Activated CD4-positive, alpha-beta T cell treated with anti-CD3 and anti-CD28 coated beads for 36 hours (primary cell): ENCODE data around the gene SETDB1. TPM values are rescaled to one million over a fixed set of nuclear protein-coding genes. Genes with fewer than 3 reads are reported as not detected.

Source experiments
- ATAC-seq: fragments of 200-7000 bp; cut with Tn5 transposase; one replicate; pipeline ENCODE4 v1.10.0; 2021; ENCODE audit warnings: mild to moderate bottlenecking, moderate library complexity
- CTCF ChIA-PET: fragments of 350-600 bp; sonication (Branson Sonifier 250); formaldehyde crosslinking; loops from one replicate; lab custom pipeline; 2021; ENCODE audit warnings: antibody characterized with exemption; lab: Charles Lee
- POLR2A ChIA-PET: fragments of 350-600 bp; sonication (Branson Sonifier 250); formaldehyde crosslinking; loops from one replicate; lab custom pipeline; 2021; ENCODE audit warnings: antibody characterized with exemption, inconsistent platforms; lab: Charles Lee
- DNase-seq: peaks from one replicate; pipeline ENCODE4 v3.0.0-alpha.2; 2020
- H3K27ac Mint-ChIP-seq: one replicate; pipeline ENCODE4 v1.8.0; 2021; ENCODE audit warnings: mixed read lengths
- H3K27me3 Mint-ChIP-seq: one replicate; pipeline ENCODE4 v1.8.0; 2021; ENCODE audit warnings: mixed read lengths
- H3K36me3 Mint-ChIP-seq: one replicate; pipeline ENCODE4 v1.8.0; 2021; ENCODE audit warnings: low read depth, mixed read lengths
- H3K4me1 Mint-ChIP-seq: one replicate; pipeline ENCODE4 v1.8.0; 2021; ENCODE audit warnings: mixed read lengths
- H3K4me3 Mint-ChIP-seq: one replicate; pipeline ENCODE4 v1.8.0; 2021; ENCODE audit warnings: mild to moderate bottlenecking, moderate library complexity, mixed read lengths
- H3K9me3 Mint-ChIP-seq: one replicate; pipeline ENCODE4 v1.8.0; 2021; ENCODE audit warnings: low read depth, mixed read lengths
- intact Hi-C, 2 experiments: fragments of 100-400 bp; cut with DNase I in 1 of 2; cut with micrococcal nuclease in 1 of 2; formaldehyde crosslinking; loops; one replicate each; pipeline versions ENCODE4 v1.14.2 to v1.15.1; 2022 to 2024; cut with DNase I, micrococcal nuclease
- total RNA-seq, 2 experiments: library from RNA; stranded (reverse); gene quantifications; one replicate each; pipeline ENCODE4 v1.2.3, GENCODE V29; 2021

The SETDB1 gene
- total RNA-seq, 2 experiments from 2014 or later, result 48.8 to 52.7 TPM

DNA sequence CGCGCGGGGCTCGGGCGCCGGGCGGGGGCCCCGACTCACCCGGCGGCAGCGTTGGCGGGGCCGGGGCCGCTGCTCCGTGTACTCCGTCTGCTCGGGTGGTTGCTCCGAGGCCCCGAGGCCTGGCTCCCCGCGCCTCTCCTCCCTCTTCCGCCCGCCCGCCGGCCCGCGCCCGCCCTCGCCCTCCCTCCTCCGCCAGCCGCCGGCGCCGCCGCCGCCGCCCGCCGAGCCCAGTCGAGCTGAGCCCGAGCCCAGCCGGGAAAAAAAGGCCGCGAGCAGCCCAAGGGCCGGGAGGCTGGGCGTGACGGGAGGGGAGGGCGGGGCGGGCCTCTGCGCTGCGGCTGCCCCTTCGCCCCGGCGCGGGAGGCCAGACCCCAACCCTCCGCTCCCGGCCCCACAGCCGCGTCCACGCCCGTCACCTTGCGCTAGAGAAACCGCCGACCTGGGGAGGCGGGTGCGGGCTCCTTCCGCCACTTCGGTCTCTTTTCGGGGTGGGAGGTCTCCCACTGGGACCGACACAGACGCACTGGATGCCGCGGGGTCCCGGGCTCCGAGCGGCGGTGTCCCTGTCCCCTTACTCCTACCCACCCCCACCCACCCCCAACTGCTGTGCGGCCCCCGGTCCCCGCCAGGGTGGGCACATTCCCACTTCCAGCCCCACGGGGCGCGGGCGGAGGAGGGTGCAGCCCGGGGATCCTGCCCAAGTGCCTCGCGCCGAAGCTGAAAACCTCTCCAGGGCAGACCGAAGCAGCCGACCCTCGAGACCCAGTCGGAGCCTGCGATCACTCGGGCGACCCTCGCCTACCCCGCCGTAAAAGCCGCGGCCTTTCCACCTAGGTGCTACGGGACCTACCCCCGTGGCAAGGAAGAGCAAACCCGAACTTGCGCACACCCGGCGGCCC is 48.7 kb downstream of the SETDB1 start, which contains the start of gene CERS2:
CERS2 (minus strand) TSS at position 256 of the 899 bp plus-strand sequence. CDS start 5,745 bp downstream, outside the sequence.
- peak within 1 kb of the TSS; percentile 87 for H3K27ac Mint-ChIP-seq
- ATAC-seq (peak; percentile 54), DNase-seq (peak; percentile 87)
- intact Hi-C loops, result loop anchor here (1.0 to 10.0 kb wide), 13 partner anchors 33 to 510 kb away; partner anchors contain the start of genes GOLPH3L (in 2 of the 2), ARNT (in 1 of the 2), CDC42SE1 (in 1 of the 2) and ENSA (in 1 of the 2)
- peak within 1 kb of the TSS; percentile 88 for H3K4me3 Mint-ChIP-seq
- CTCF ChIA-PET, result interaction anchor here (0.5 to 3.8 kb wide), 3 partner anchors 21 to 702 kb away, joined by 3 to 15 read pairs (median 5); partner anchors contain the start of genes C1orf54 and MINDY1
- peaks cover 10% of the 10 kb centered on the region for H3K36me3 Mint-ChIP-seq
- POLR2A ChIA-PET, result interaction anchor here (0.6 to 1.8 kb wide), 3 partner anchors 9 to 31 kb away, joined by 3 to 9 read pairs (median 3); partner anchors contain the start of gene MINDY1
- H3K4me1 Mint-ChIP-seq, result peaks cover 71% of the 10 kb centered on the region
- no peaks in the 10 kb centered on the region for H3K9me3 Mint-ChIP-seq
- no peaks in the 10 kb centered on the region for H3K27me3 Mint-ChIP-seq

DNA sequence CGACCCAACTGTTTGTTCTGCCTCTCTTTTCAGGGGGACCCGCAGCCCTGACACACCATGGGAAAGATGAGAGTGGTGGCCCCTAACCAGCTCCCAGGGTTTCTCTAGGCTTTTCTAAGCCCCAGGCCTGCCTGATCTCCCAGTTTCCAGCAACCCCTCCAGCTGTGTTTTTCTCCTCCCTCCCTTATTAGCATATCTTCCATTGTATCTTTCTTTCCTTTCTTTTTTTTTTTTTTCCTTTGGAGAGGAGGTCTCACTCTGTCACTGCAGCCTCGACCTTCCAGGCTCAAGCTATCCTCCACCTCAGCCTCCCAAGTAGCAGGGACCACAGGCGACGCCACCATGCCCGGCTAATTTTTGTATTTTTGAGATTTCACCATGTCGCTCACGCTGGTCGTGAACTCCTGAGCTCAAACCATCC is 50.2 kb downstream of the SETDB1 start:
- ChIA-PET POLR2A (interaction anchor here (0.7 to 1.0 kb wide), 3 partner anchors 81 to 344 kb away, joined by 3 to 9 read pairs (median 3); no protein-coding TSS in a partner anchor), CTCF (interaction anchor here (0.6 to 3.8 kb wide), 9 partner anchors 11 to 720 kb away, joined by 3 to 15 read pairs (median 4); partner anchors contain the start of gene MINDY1)
- H3K27ac Mint-ChIP-seq, result no peak overlapping the region
- H3K9me3 Mint-ChIP-seq, result no peaks in the 10 kb centered on the region
- DNase-seq (no peak), ATAC-seq (no peak)
- peak overlapping the region; percentile 88 for H3K4me3 Mint-ChIP-seq
- intact Hi-C loops, result loop anchor here (5.0 to 10.0 kb wide), 5 partner anchors 282 to 512 kb away; partner anchors contain the start of genes GOLPH3L (in 1 of the 2) and MCL1 (in 1 of the 2)
- H3K4me1 Mint-ChIP-seq, result peaks cover 58% of the 10 kb centered on the region
- peaks cover 10% of the 10 kb centered on the region for H3K36me3 Mint-ChIP-seq
- H3K27me3 Mint-ChIP-seq, result no peaks in the 10 kb centered on the region

DNA sequence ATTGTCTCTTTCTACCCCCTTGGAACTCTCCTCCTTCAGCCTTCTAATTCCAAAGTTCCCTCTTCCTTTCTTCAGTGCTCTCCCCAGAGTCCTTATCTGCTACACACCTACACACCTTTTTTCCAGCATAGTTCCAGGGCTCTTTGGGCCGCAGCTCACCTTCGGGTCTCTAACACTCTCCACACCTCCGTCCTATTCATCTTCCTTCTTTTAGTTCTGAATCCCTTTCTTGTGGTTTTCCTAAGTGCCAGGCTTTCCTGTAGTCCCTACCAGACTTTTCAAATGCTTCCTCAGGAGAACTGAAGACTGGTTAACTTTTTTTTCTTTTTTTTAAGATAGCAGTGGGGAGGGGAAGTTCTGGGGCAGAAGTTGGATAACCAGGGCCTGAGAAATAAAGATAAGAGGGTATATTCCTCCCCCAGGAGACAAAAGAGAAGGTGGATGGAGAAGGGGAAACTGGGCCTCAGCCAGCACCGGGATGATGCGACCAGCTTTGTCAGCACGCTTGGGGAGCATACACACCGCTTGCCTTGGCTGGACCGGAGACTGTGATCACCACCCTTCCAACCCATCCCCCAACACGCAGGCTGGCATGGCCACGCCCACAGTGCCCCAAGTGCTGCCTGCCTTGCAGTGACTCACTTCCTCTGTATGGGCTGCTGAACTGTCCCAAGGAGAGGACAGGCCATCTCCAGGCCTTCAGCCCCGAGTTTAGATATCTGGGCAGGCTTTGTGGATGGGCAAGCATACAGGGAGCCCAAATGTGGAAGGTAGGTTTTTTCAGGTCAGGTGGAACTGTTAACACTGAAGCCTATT is 50.9 kb downstream of the SETDB1 start:
- Mint-ChIP-seq H3K9me3 (no peaks in the 10 kb centered on the region), H3K36me3 (peaks cover 8% of the 10 kb centered on the region), H3K4me3 (peak overlapping the region; percentile 55), H3K4me1 (peaks cover 51% of the 10 kb centered on the region), H3K27me3 (no peaks in the 10 kb centered on the region), H3K27ac (peak overlapping the region; percentile 89)
- DNase-seq (peak; percentile 89), ATAC-seq (peak; percentile 65)
- POLR2A ChIA-PET, result interaction anchor here (0.6 to 1.0 kb wide), 2 partner anchors 8 to 30 kb away, joined by 3 to 5 read pairs; partner anchors contain the start of gene MINDY1
- CTCF ChIA-PET, result interaction anchor here (0.9 to 7.1 kb wide), 8 partner anchors 11 to 721 kb away, joined by 3 to 90 read pairs (median 6); partner anchors contain the start of gene MINDY1
- intact Hi-C loops, result loop anchor here (5.0 to 10.0 kb wide), 5 partner anchors 282 to 512 kb away; partner anchors contain the start of genes GOLPH3L (in 1 of the 2) and MCL1 (in 1 of the 2)

DNA sequence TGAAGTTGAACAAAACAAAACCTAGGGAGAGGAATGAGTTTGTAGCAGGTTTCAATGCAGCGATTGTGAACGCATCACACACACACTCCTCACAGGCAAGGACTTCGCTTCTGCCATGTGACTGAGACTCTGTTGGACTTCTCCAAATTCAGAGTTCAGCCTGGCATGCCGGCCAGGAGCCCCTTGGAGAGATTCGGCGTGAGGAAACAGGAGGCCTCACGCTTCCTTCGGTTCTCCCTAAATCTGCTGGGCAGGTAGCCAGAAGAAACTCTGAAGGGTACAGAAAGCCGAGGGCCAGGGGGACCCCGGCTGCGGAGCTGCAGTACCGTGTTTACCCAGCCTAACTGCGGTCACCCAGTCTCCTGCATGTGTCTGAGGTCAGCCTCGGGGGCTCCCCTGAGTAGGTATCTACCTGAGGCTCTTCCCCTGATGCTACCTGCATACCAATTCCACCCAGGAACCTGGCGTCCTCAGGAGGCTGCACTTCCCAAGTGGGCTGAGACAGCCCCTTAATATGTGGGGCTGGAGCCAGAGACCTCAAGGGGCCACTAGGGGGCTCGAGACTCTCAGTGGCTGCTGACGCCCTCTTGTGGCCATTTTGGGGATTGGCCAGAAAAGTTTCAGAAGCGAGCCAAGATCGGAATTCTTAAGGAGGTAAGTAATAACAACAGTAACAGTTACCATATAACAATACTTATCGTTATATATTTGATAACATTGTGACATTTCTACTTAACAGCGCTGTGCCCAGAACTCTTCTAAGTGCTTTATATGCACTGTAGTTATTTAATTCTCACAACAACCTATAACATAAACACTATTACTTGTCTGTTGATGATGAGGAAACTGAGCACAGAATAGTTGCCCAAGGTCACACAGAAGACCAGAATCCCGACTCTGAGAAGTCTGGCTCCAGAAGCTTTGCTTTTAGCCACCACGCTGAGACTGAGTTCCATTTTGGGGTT is 53.2 kb downstream of the SETDB1 start:
- CTCF ChIA-PET, result interaction anchor here (0.6 to 7.1 kb wide), 20 partner anchors 9 to 442 kb away, joined by 3 to 90 read pairs (median 4); partner anchors contain the start of genes ENSA and MINDY1
- no peaks in the 10 kb centered on the region for H3K36me3 Mint-ChIP-seq
- intact Hi-C loops, result loop anchor here (1.0 to 10.0 kb wide), 7 partner anchors 27 to 724 kb away; partner anchors contain the start of genes GOLPH3L (in 1 of the 2), MCL1 (in 1 of the 2) and MINDY1 (in 1 of the 2)
- no peaks in the 10 kb centered on the region for H3K27me3 Mint-ChIP-seq
- peak; percentile 53 for ATAC-seq
- H3K9me3 Mint-ChIP-seq, result no peaks in the 10 kb centered on the region
- H3K4me1 Mint-ChIP-seq, result peaks cover 39% of the 10 kb centered on the region
- DNase-seq, result peak; percentile 94
- H3K27ac Mint-ChIP-seq, result peak overlapping the region; percentile 63
- POLR2A ChIA-PET, result interaction anchor here (0.8 kb wide), 1 partner anchor 316 kb away, joined by 3 read pairs; no protein-coding TSS in a partner anchor
- H3K4me3 Mint-ChIP-seq, result no peak overlapping the region

DNA sequence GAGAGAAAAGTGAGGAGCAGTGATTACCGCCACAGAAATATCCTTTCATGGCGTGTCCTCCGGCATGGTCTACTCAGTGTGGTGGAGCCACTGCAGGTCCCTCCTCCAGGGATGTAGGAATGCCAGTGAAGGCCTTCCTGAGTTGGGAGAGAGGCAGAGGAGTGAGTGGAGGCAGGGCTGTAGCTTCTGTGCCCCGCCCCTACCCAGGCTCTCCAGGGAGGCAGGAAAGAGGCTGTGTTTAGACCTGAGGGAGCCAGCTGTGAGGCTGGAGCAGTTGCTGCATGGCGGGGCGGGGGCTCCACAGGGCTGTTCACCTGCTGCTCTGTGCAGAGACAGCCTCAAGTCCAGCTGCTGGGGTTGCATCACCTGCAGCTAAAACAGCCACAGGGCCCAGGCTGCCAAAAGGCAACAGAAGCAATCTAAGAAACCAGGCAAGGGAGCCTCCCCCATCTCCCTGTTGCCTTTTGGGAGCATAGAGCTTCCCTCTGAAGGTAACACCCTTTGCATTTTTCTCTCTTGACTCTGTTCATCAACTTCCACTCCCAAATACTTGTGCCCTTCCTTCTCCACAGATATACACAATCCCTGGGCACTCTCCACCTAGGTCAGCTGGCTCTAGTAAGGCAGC is 55.1 kb downstream of the SETDB1 start:
- ChIA-PET POLR2A (no interaction called here), CTCF (interaction anchor here (1.1 to 7.1 kb wide), 7 partner anchors 8 to 361 kb away, joined by 3 to 90 read pairs (median 19); partner anchors contain the start of genes C1orf56 and MINDY1)
- no peak for DNase-seq
- Mint-ChIP-seq H3K36me3 (no peaks in the 10 kb centered on the region), H3K4me1 (peaks cover 29% of the 10 kb centered on the region), H3K27ac (no peak overlapping the region), H3K9me3 (no peaks in the 10 kb centered on the region), H3K27me3 (no peaks in the 10 kb centered on the region), H3K4me3 (no peak overlapping the region)
- no peak for ATAC-seq
- intact Hi-C loops, result no loop called here

DNA sequence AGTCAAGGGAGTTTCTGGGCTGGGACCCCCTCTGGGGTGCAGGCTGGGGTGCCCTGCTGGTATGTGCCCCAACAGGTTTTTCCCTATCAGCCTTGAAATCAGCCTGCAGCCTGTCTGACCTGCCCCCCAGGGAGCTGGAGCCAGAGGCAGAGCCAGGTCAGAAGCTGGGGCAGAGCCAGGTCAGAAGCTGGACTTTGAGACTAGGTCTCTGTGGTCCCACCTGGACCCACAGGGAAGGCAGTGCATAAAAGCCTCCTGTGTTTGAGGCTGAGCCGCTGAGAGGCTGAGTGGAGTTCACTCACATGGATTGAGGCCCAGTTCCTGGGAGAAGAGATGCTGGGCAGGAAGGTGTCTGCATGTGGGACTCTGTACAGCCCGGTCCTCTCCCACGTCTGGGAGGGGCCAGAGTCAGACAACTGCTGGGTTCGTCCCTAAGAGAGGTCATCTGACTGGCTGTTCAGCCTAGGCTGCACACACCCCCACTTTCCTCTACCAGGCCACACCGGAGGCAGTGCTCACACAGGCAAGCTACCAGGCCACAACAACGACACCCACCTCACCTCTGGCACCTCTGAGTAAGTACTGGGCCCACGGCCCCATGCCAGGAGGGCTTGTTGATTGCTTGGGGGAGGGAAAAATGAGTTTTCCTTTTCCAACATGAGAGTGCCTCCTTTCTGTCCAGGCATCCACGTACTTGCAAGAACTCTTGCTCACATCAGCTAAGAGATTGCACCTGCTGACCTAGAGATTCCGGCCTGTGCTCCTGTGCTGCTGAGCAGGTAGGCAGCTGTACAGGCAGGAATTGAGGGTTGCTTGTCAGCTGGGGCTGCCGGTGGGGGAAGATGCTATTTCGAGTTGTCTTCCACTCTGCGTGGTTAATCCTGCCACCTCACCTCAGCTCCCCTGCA is 55.9 kb downstream of the SETDB1 start, which contains the start of gene ANXA9:
ANXA9 (plus strand) TSS at position 488 of the 908 bp plus-strand sequence. CDS start 814 bp downstream, outside the sequence.
- Mint-ChIP-seq H3K27ac (no peak within 1 kb of the TSS), H3K27me3 (no peaks in the 10 kb centered on the region), H3K9me3 (no peaks in the 10 kb centered on the region), H3K36me3 (no peaks in the 10 kb centered on the region), H3K4me3 (no peak within 1 kb of the TSS), H3K4me1 (peaks cover 21% of the 10 kb centered on the region)
- DNase-seq (no peak), ATAC-seq (no peak)
- ChIA-PET CTCF (interaction anchor here (0.9 to 7.1 kb wide), 7 partner anchors 14 to 362 kb away, joined by 3 to 90 read pairs (median 3); partner anchors contain the start of genes C1orf56 and MINDY1), POLR2A (interaction anchor here (0.6 kb wide), 1 partner anchor 112 kb away, joined by 3 read pairs; no protein-coding TSS in a partner anchor)
- intact Hi-C loops, result no loop called here

DNA sequence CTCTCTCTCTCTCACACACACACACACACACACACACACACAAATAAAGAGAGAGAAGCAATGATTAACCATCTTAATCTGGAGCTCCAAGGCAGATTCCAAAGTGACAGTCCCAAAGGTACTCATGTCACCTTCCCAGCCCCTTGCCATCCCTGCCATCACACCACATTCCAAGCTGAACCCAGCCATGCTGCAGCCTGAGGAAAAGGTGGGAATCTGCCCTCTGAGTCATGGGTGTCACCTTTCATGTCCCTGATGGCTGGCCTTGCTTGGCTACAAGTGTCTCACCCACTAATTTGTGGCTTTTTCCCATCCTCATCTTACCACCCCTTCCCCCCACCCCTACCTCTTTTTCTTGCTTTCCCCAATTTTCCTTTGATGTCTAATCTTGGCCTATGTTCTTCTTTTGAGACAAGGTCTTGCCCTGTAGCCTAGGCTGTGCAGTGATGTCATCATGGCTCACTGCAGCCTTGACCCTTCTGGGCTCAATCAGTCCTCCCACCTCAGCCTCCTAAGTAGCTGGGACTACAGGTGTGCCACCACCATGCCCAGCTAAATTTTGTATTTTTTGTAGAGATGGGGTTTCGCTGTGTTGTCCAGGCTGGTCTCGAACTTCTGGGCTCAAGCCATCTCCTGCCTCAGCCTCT is 59.1 kb downstream of the SETDB1 start:
- CTCF ChIA-PET, result interaction anchor here (0.8 to 3.8 kb wide), 3 partner anchors 10 to 39 kb away, joined by 3 to 24 read pairs (median 3); no protein-coding TSS in a partner anchor
- no peak for ATAC-seq
- Mint-ChIP-seq H3K4me1 (no peaks in the 10 kb centered on the region), H3K27ac (no peak overlapping the region), H3K9me3 (no peaks in the 10 kb centered on the region), H3K36me3 (no peaks in the 10 kb centered on the region), H3K4me3 (no peak overlapping the region), H3K27me3 (no peaks in the 10 kb centered on the region)
- DNase-seq, result no peak
- intact Hi-C loops, result no loop called here
- POLR2A ChIA-PET, result no interaction called here

DNA sequence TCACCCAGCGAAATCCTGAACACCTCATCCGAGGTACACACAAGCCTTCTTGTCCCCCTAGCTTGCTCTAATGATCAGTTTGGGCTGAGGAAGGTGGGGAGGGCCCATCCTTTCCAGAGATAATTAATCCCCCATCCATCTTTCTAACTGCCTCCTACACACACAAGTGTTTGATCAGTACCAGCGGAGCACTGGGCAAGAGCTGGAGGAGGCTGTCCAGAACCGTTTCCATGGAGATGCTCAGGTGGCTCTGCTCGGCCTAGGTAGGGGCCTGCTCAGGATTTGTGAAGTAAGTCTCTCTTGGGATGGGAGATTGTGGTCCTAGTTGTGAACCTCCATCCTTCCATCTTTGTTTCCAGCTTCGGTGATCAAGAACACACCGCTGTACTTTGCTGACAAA is 61.8 kb downstream of the SETDB1 start:
- no peak overlapping the region for H3K4me3 Mint-ChIP-seq
- H3K36me3 Mint-ChIP-seq, result no peaks in the 10 kb centered on the region
- H3K4me1 Mint-ChIP-seq, result no peaks in the 10 kb centered on the region
- no peaks in the 10 kb centered on the region for H3K9me3 Mint-ChIP-seq
- POLR2A ChIA-PET, result interaction anchor here (0.5 kb wide), 1 partner anchor 456 kb away, joined by 13 read pairs; no protein-coding TSS in a partner anchor
- intact Hi-C loops, result no loop called here
- ATAC-seq (no peak), DNase-seq (no peak)
- H3K27me3 Mint-ChIP-seq, result no peaks in the 10 kb centered on the region
- CTCF ChIA-PET, result interaction anchor here (0.6 to 3.8 kb wide), 5 partner anchors 8 to 151 kb away, joined by 3 to 24 read pairs (median 4); partner anchors contain the start of gene MINDY1
- H3K27ac Mint-ChIP-seq, result no peak overlapping the region
